H1 (cell line): Measurements from ENCODE around the gene DNAJC28. TPM values are rescaled to one million over a fixed set of nuclear protein-coding genes. Genes with fewer than 3 reads are reported as not detected.

Source experiments
- CTCF ChIA-PET: fragments of 300-600 bp; sonication (Branson Sonifier 250); formaldehyde crosslinking; loops from one replicate; lab custom pipeline; 2021; ENCODE audit not compliant: partially characterized antibody; lab: Charles Lee
- POLR2A ChIA-PET: fragments of 300-600 bp; sonication (Branson Sonifier 250); formaldehyde crosslinking; loops from one replicate; lab custom pipeline; 2021; ENCODE audit warnings: inconsistent platforms; ENCODE audit not compliant: partially characterized antibody; lab: Charles Lee
- DNase-seq, 2 experiments: peaks; one replicate each; pipeline versions ENCODE4 v3.0.0 to v3.0.0-alpha.2; 2010 to 2022; ENCODE audit warnings: low spot score in 2 of 2, low read depth in 1 of 2, mixed read lengths in 1 of 2
- FAIRE-seq: peaks from 2 replicates; lab custom pipeline; 2011; peaks lifted over from hg19 to GRCh38; lab: Jason Lieb, UNC
- H2AFZ ChIP-seq: 2 replicates; pipeline ENCODE4 v1.8.1; 2012; ENCODE audit warnings: low read length, inconsistent platforms
- H2AK5ac ChIP-seq: 2 replicates; pipeline ENCODE4 v1.6.1; 2013; ENCODE audit warnings: low read depth, low read length
- H2BK120ac ChIP-seq: replicated peaks from 2 replicates; pipeline ENCODE3; 2013; ENCODE audit warnings: low read depth, low read length, inconsistent platforms
- H2BK12ac ChIP-seq: 2 replicates; pipeline ENCODE4 v1.6.1; 2013; ENCODE audit warnings: low read depth, low read length
- H2BK15ac ChIP-seq: 2 replicates; pipeline ENCODE4 v1.6.1; 2013; ENCODE audit warnings: low read length
- H2BK20ac ChIP-seq: 2 replicates; pipeline ENCODE4 v1.6.1; 2013; ENCODE audit warnings: low read length
- H2BK5ac ChIP-seq: 2 replicates; pipeline ENCODE4 v1.6.1; 2013; ENCODE audit warnings: low read depth, low read length
- H3K14ac ChIP-seq: 2 replicates; pipeline ENCODE4 v1.6.1; 2013; ENCODE audit warnings: inconsistent platforms; ENCODE audit not compliant: insufficient read length
- H3K18ac ChIP-seq: 2 replicates; pipeline ENCODE4 v1.6.1; 2013; ENCODE audit warnings: low read length; ENCODE audit errors: extremely low read depth
- H3K23ac ChIP-seq: 2 replicates; pipeline ENCODE4 v1.6.1; 2013; ENCODE audit warnings: inconsistent platforms; ENCODE audit not compliant: insufficient read length
- H3K23me2 ChIP-seq: 2 replicates; pipeline ENCODE4 v1.6.1; 2013; ENCODE audit warnings: low read depth, low read length
- H3K27ac ChIP-seq: 2 replicates; pipeline ENCODE4 v1.6.1; 2011; ENCODE audit warnings: low read depth, low read length, inconsistent platforms
- H3K27me3 ChIP-seq, 4 experiments: replicated peaks in 1 of 4; 1 replicate in 1 of 4; 2 replicates in 3 of 4; pipeline versions ENCODE4 v1.6.1 to v1.8.1; 2011 to 2013; ENCODE audit warnings: low read length in 3 of 4, mild to moderate bottlenecking in 3 of 4, inconsistent platforms in 2 of 4, mixed read lengths in 2 of 4, moderate library complexity in 1 of 4; ENCODE audit not compliant: control insufficient read depth in 3 of 4, insufficient read depth in 3 of 4; ENCODE audit errors: extremely low read depth in 1 of 4
- H3K36me3 ChIP-seq, 4 experiments: 2 replicates each; pipeline versions ENCODE4 v1.6.1 to v1.8.1; 2011 to 2013; ENCODE audit warnings: mild to moderate bottlenecking in 4 of 4, low read length in 3 of 4, moderate library complexity in 2 of 4, control low read depth in 1 of 4, inconsistent platforms in 1 of 4; ENCODE audit not compliant: insufficient read depth in 4 of 4, control insufficient read depth in 2 of 4
- H3K4ac ChIP-seq: replicated peaks from 2 replicates; pipeline ENCODE3; 2013; ENCODE audit warnings: low read length, low read depth, mixed read lengths, inconsistent platforms; ENCODE audit not compliant: insufficient read length
- H3K4me1 ChIP-seq, 4 experiments: replicated peaks in 1 of 4; 1 replicate in 1 of 4; 2 replicates in 3 of 4; pipeline versions ENCODE4 v1.6.1 to v1.8.1; 2011 to 2013; ENCODE audit warnings: low read length in 3 of 4, inconsistent platforms in 2 of 4, mixed read lengths in 1 of 4; ENCODE audit not compliant: insufficient read depth in 4 of 4, control insufficient read depth in 3 of 4
- H3K4me2 ChIP-seq, 2 experiments: 2 replicates each; pipeline versions ENCODE4 v1.6.1 to v1.8.1; 2011 to 2013; ENCODE audit warnings: low read depth in 2 of 2, low read length in 2 of 2, control low read depth in 1 of 2, inconsistent platforms in 1 of 2, mild to moderate bottlenecking in 1 of 2; ENCODE audit not compliant: insufficient read depth in 1 of 2
- H3K4me3 ChIP-seq, 4 experiments: fragments of 200-600, 300-600 bp in 1 of 4; sonication (generic), shearing (Covaris generic), sonication (Bioruptor Twin) in 1 of 4; 2 replicates each; pipeline versions ENCODE4 v1.5.1 to v1.8.1; 2011 to 2016; ENCODE audit warnings: low read length in 4 of 4, low read depth in 3 of 4, control low read depth in 2 of 4, inconsistent platforms in 2 of 4, mild to moderate bottlenecking in 2 of 4, mixed read lengths in 1 of 4, moderate library complexity in 1 of 4; ENCODE audit not compliant: insufficient read depth in 2 of 4; ENCODE audit errors: extremely low read depth in 1 of 4
- H3K56ac ChIP-seq: replicated peaks from 2 replicates; pipeline ENCODE3; 2013; ENCODE audit warnings: low read depth, mild to moderate bottlenecking, mixed read lengths, low read length, inconsistent platforms; ENCODE audit not compliant: insufficient read length
- H3K79me1 ChIP-seq: 2 replicates; pipeline ENCODE4 v1.6.1; 2013; ENCODE audit warnings: low read depth, low read length, control low read depth
- H3K79me2 ChIP-seq, 2 experiments: 2 replicates each; pipeline versions ENCODE4 v1.6.1 to v1.8.1; 2012 to 2013; ENCODE audit warnings: low read length in 2 of 2, mild to moderate bottlenecking in 2 of 2, inconsistent platforms in 1 of 2; ENCODE audit not compliant: insufficient read depth in 2 of 2, control insufficient read depth in 1 of 2
- H3K9ac ChIP-seq, 4 experiments: replicated peaks in 1 of 4; 1 replicate in 1 of 4; 2 replicates in 3 of 4; pipeline versions ENCODE4 v1.6.1 to v1.8.1; 2011 to 2013; ENCODE audit warnings: low read depth in 3 of 4, low read length in 3 of 4, control low read depth in 2 of 4, mild to moderate bottlenecking in 2 of 4, moderate library complexity in 2 of 4, inconsistent platforms in 1 of 4; ENCODE audit errors: extremely low read depth in 1 of 4
- H3K9me3 ChIP-seq, 2 experiments: 2 replicates each; pipeline versions ENCODE4 v1.6.1 to v1.8.1; 2012 to 2013; ENCODE audit warnings: mild to moderate bottlenecking in 2 of 2, moderate library complexity in 2 of 2, control low read depth in 1 of 2, inconsistent platforms in 1 of 2, low read depth in 1 of 2, low read length in 1 of 2, mixed read lengths in 1 of 2; ENCODE audit not compliant: insufficient read depth in 2 of 2
- H4K20me1 ChIP-seq, 2 experiments: replicated peaks in 1 of 2; 2 replicates each; pipeline versions ENCODE3 to v1.8.1; 2011 to 2013; ENCODE audit warnings: inconsistent platforms in 2 of 2, low read length in 2 of 2, mild to moderate bottlenecking in 1 of 2; ENCODE audit not compliant: insufficient read depth in 2 of 2, control insufficient read depth in 1 of 2
- H4K5ac ChIP-seq: 2 replicates; pipeline ENCODE4 v1.6.1; 2013; ENCODE audit warnings: low read length, low read depth, mixed read lengths, inconsistent platforms; ENCODE audit not compliant: insufficient read length
- H4K8ac ChIP-seq: 2 replicates; pipeline ENCODE4 v1.8.0; 2013; ENCODE audit warnings: mild to moderate bottlenecking, moderate library complexity, low read length, inconsistent platforms; ENCODE audit not compliant: insufficient read depth; ENCODE audit errors: extremely low read depth
- H4K91ac ChIP-seq: replicated peaks from 2 replicates; pipeline ENCODE3; 2013; ENCODE audit warnings: low read length, mixed read lengths, inconsistent platforms; ENCODE audit not compliant: insufficient read length
- CBX8 ChIP-seq: fragments of 300-800, 300-1000 bp; sonication (generic); IDR thresholded peaks from 2 replicates; pipeline ENCODE4 v1.7.1; 2016; ENCODE audit warnings: low read depth, low read length, borderline replicate concordance
- EZH2 ChIP-seq: fragments of 200-600 bp; sonication (generic); IDR thresholded peaks from 2 replicates; pipeline ENCODE4 v1.7.1; 2012; ENCODE audit warnings: low read depth, mild to moderate bottlenecking, moderate library complexity, low read length, inconsistent platforms; ENCODE audit not compliant: severe bottlenecking
- HDAC2 ChIP-seq, 2 experiments: fragments of 300-600 bp in 1 of 2; sonication (generic) in 1 of 2; IDR thresholded peaks; 2 replicates each; pipeline ENCODE4 v1.6.1; 2011 to 2012; ENCODE audit warnings: low read depth in 2 of 2, low read length in 2 of 2, mild to moderate bottlenecking in 2 of 2, moderate library complexity in 2 of 2, borderline replicate concordance in 1 of 2, inconsistent platforms in 1 of 2
- MAFK ChIP-seq: IDR thresholded peaks from 2 replicates; pipeline ENCODE4 v1.6.1; 2012; ENCODE audit warnings: low read depth, mild to moderate bottlenecking, improper control_type of control experiment, low read length
- SIRT6 ChIP-seq: IDR thresholded peaks from one replicate; pipeline ENCODE4 v1.7.1; 2012; ENCODE audit warnings: low read length, inconsistent platforms
- WGBS, 2 experiments: shearing (Covaris generic) in 1 of 2; methylation state at CpG; one replicate each; pipeline versions ENCODE4 v1.1.6 to v1.1.7; 2013 to 2015; ENCODE audit warnings: low lambda C conversion rate in 2 of 2, mixed read lengths in 2 of 2, inconsistent platforms in 1 of 2, low coverage in 1 of 2, missing lambda C conversion rate in 1 of 2; ENCODE audit not compliant: insufficient replicate concordance in 2 of 2, insufficient coverage in 1 of 2, insufficient read length in 1 of 2; ENCODE audit errors: extremely low coverage in 1 of 2, missing lambda C conversion rate in 1 of 2; 5-methylcytosine and 5-hydroxymethylcytosine counted together
- polyA plus RNA-seq, 7 experiments: library from polyadenylated mRNA; depleted of rRNA in 3 of 7; stranded (reverse) in 5 of 7; unstranded in 2 of 7; fragments of >200 nt in 5 of 7; fragments of 200-250 nt in 2 of 7; gene quantifications; 1 replicate in 5 of 7; 2 replicates in 1 of 7; 4 replicates in 1 of 7; pipeline versions ENCODE4 v1.2.1 to v1.2.3, GENCODE V29; 2011 to 2013; ENCODE audit warnings: missing spikeins in 2 of 7, mixed read lengths in 2 of 7
- total RNA-seq: library from RNA; stranded (reverse); fragmentation: NEBNext Ultra II Directional; extraction: Animal tissue kit (Norgen Biotek cat#: 25700); gene quantifications from 2 replicates; pipeline ENCODE4 v1.2.1, GENCODE V29; 2021

DNAJC28 gene
- total and polyA plus RNA-seq, 2 of the 8 experiments (the other 6 are each of a cell fraction or from before 2014, with no cell fraction given), result 0.97 to 4.3 TPM

- H3K36me3 ChIP-seq, result peaks cover 21 to 56% (median 38%) of the 10 kb centered on the region in 4 experiments
- no peak overlapping the region for H3K14ac ChIP-seq
- no peak for DNase-seq
- no peak overlapping the region; a peak in 1 of 4 replicates for H3K4me2 ChIP-seq
- H3K23ac ChIP-seq, result no peak overlapping the region
- no peak overlapping the region for H3K18ac ChIP-seq
- H3K79me2 ChIP-seq, result peaks cover 35 to 80% of the 10 kb centered on the region in 2 experiments
- H3K4me3 ChIP-seq, result no peak overlapping the region
- H3K4ac ChIP-seq, result no peak overlapping the region
- H3K79me1 ChIP-seq, result no peaks in the 10 kb centered on the region; the same call in 1 of the 2 replicates
- H3K27ac ChIP-seq, result no peak overlapping the region
- H2BK120ac ChIP-seq, result no peak overlapping the region
- H4K5ac ChIP-seq, result no peak overlapping the region
- H2BK20ac ChIP-seq, result no peak overlapping the region
- H3K9ac ChIP-seq, result no peak overlapping the region
- no peak overlapping the region for H4K91ac ChIP-seq
- 93% methylated on average over 4 of the region's 4 CpGs; no CpG with 5 or more reads in 1 of the 2 experiments for WGBS, 2 experiments
- H3K9me3 ChIP-seq, result no peaks in the 10 kb centered on the region
- peaks cover 10% of the 10 kb centered on the region for H3K23me2 ChIP-seq
- H2AK5ac ChIP-seq, result no peak overlapping the region
- H2BK15ac ChIP-seq, result no peak overlapping the region
- POLR2A ChIA-PET, result interaction anchor here (0.6 to 6.3 kb wide), 4 partner anchors 12 to 809 kb away, joined by 3 to 64 read pairs (median 3); no protein-coding TSS in a partner anchor
- H2BK12ac ChIP-seq, result no peak overlapping the region
- H3K56ac ChIP-seq, result no peak overlapping the region
- peaks cover 8% of the 10 kb centered on the region in 2 experiments for H4K20me1 ChIP-seq
- H2BK5ac ChIP-seq, result no peak overlapping the region
- H4K8ac ChIP-seq, result no peak overlapping the region
- no peak overlapping the region for H2AFZ ChIP-seq
- TF ChIP-seq CBX8 (no peak), SIRT6 (no peak), HDAC2 (IDR thresholded peaks at IDR 0.05; ENCODE audit: borderline replicate concordance in 1 of 2, low read depth in 2 of 2, low read length in 2 of 2) (no peak), EZH2 (no peak), MAFK (no peak)
- TF ChIP-seq, all 59 proteins: peak for 0
- peaks cover 0 to 2% (median 0%) of the 10 kb centered on the region in 4 experiments; a peak in 3 of 7 replicates for H3K4me1 ChIP-seq
- CTCF ChIA-PET, result no interaction called here
- no peaks in the 10 kb centered on the region for H3K27me3 ChIP-seq
- FAIRE-seq, result no peak
These were observed 48.1 kb upstream of the DNAJC28 start for GRCh38 chr21:33539616-33540015.
